OCI-LY7 (cell line): Measurements from ENCODE around the gene KLHL41.
"Not testable (repeated sequence)": the region's sequence is repeated elsewhere in the genome, so short reads cannot be mapped to it uniquely, and the experiment has no call there.

Experiments used
- EZH2phosphoT487 ChIP-seq: fragments of 200-600 bp; sonication (generic); IDR thresholded peaks from 2 replicates; pipeline ENCODE4 v1.6.1; 2018; ENCODE audit warnings: low read depth, borderline replicate concordance, mild to moderate bottlenecking, mixed run types, antibody characterized with exemption, low read length, moderate library complexity, mixed read lengths
- TF ChIP-seq, protein P1 (sequence below): fragments of 200-600 bp; sonication (generic); conservative IDR thresholded peaks from 2 replicates; pipeline ENCODE4 v1.5.1; 2014; ENCODE audit warnings: mild to moderate bottlenecking, antibody characterized with exemption, low read length, moderate library complexity, mixed read lengths

DNA sequence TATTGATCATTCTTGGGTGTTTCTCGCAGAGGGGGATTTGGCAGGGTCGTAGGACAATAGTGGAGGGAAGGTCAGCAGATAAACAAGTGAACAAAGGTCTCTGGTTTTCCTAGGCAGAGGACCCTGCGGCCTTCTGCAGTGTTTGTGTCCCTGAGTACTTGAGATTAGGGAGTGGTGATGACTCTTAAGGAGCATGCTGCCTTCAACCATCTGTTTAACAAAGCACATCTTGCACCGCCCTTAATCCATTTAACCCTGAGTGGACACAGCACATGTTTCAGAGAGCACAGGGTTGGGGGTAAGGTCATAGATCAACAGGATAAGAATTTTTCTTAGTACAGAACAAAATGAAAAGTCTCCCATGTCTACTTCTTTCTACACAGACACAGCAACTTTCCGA, 65.0 kb downstream of the KLHL41 start:
- TF ChIP-seq, protein P1, sequence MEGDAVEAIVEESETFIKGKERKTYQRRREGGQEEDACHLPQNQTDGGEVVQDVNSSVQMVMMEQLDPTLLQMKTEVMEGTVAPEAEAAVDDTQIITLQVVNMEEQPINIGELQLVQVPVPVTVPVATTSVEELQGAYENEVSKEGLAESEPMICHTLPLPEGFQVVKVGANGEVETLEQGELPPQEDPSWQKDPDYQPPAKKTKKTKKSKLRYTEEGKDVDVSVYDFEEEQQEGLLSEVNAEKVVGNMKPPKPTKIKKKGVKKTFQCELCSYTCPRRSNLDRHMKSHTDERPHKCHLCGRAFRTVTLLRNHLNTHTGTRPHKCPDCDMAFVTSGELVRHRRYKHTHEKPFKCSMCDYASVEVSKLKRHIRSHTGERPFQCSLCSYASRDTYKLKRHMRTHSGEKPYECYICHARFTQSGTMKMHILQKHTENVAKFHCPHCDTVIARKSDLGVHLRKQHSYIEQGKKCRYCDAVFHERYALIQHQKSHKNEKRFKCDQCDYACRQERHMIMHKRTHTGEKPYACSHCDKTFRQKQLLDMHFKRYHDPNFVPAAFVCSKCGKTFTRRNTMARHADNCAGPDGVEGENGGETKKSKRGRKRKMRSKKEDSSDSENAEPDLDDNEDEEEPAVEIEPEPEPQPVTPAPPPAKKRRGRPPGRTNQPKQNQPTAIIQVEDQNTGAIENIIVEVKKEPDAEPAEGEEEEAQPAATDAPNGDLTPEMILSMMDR, result not testable (repeated sequence)
- not testable (repeated sequence) for TF ChIP-seq EZH2phosphoT487
